Lung (tissue), 12 donors: ENCODE results near the gene QPCT. TPM values are rescaled to one million over a fixed set of nuclear protein-coding genes. Genes with fewer than 3 reads are reported as not detected.

Source experiments
- ATAC-seq: fragments of 200-7000 bp; cut with Tn5 transposase; one replicate; pipeline ENCODE4 v1.9.1; 2020; ENCODE audit warnings: moderate number of reproducible peaks; ENCODE audit not compliant: insufficient read depth, low FRiP score
- DNase-seq, 3 donors: peaks; one replicate each; pipeline ENCODE4 v3.0.0-alpha.2; 2013 to 2017
- H3K27ac ChIP-seq, 2 donors: one replicate each; pipeline ENCODE4 v1.5.1; 2013; ENCODE audit warnings: mild to moderate bottlenecking in 2 of 2, moderate library complexity in 2 of 2, control low read depth in 1 of 2, inconsistent platforms in 1 of 2, low read depth in 1 of 2, low read length in 1 of 2
- H3K27me3 ChIP-seq, 3 donors: one replicate each; pipeline ENCODE4 v1.5.1; 2013; ENCODE audit warnings: low read length in 2 of 3; ENCODE audit not compliant: control insufficient read depth in 3 of 3, insufficient read depth in 3 of 3
- H3K36me3 ChIP-seq, 4 donors: one replicate each; pipeline ENCODE4 v1.5.1; 2013; ENCODE audit warnings: low read length in 4 of 4, mild to moderate bottlenecking in 1 of 4, moderate library complexity in 1 of 4; ENCODE audit not compliant: control insufficient read depth in 4 of 4, insufficient read depth in 4 of 4
- H3K4me1 ChIP-seq, 5 donors: one replicate each; pipeline ENCODE4 v1.5.1; 2013; ENCODE audit warnings: low read length in 5 of 5, mild to moderate bottlenecking in 2 of 5, moderate library complexity in 1 of 5; ENCODE audit not compliant: control insufficient read depth in 5 of 5, insufficient read depth in 5 of 5
- H3K4me3 ChIP-seq: one replicate; pipeline ENCODE4 v1.5.1; 2013; ENCODE audit warnings: mild to moderate bottlenecking, control low read depth, moderate library complexity
- H3K9ac ChIP-seq, 2 donors: one replicate each; pipeline ENCODE4 v1.5.1; 2013; ENCODE audit warnings: low read length in 2 of 2, control low read depth in 1 of 2; ENCODE audit not compliant: insufficient read depth in 1 of 2
- H3K9me3 ChIP-seq, 4 donors: one replicate each; pipeline ENCODE4 v1.5.1; 2013; ENCODE audit warnings: low read length in 3 of 4, mild to moderate bottlenecking in 1 of 4, moderate library complexity in 1 of 4; ENCODE audit not compliant: control insufficient read depth in 4 of 4, insufficient read depth in 3 of 4
- WGBS, 2 donors: extraction: QIAGEN DNeasy Blood & Tissue Kit; methylation state at CpG; one replicate each; pipeline ENCODE4 v1.1.7; 2013; 5-methylcytosine and 5-hydroxymethylcytosine counted together
- polyA plus RNA-seq, 2 donors: library from polyadenylated mRNA; stranded (reverse); fragments of 200-250 nt; gene quantifications; one replicate each; pipeline ENCODE4 v1.2.1, GENCODE V29; 2013
- total RNA-seq, 2 donors: library from RNA; depleted of rRNA in 1 of 2; stranded (reverse); fragments of >200 nt in 1 of 2; gene quantifications; one replicate each; pipeline ENCODE4 v1.2.1, GENCODE V29; 2014 to 2021
- TF ChIP-seq, protein P1 (sequence below): IDR thresholded peaks from 2 replicates; pipeline ENCODE4 v1.5.1; 2012; ENCODE audit warnings: mild to moderate bottlenecking; ENCODE audit errors: control extremely low read depth, extremely low read depth
- donor health status: control.
- donor health status: control.
- donor health status: Bipolar disorder and iron deficiency.
- donor health status: healthy.
- donor health status: DM: yes; HTN: yes; CAD: no.

Gene QPCT
- total and polyA plus RNA-seq, 4 donors: 3.0 to 34.1 (median 7.4) TPM

DNA sequence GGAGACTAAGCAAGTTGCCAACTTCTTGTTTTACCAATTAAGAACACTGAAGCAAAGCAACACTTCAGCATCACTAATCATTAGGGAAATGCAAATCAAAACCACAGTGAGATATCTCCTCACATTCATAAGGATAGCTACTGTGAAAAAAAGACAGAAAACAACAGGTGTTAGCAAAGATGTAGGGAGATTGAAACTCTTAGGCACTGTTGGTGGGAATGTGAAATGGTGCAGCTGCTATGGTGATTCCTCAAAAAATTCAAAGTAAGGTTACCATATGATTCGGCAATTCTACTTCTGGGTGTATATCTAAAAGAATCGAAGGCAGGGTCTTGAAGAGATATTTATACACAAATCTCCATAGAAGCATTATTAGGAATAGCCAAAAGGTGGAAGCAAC lies 11.2 kb upstream of the QPCT start:
- no peak for DNase-seq

DNA sequence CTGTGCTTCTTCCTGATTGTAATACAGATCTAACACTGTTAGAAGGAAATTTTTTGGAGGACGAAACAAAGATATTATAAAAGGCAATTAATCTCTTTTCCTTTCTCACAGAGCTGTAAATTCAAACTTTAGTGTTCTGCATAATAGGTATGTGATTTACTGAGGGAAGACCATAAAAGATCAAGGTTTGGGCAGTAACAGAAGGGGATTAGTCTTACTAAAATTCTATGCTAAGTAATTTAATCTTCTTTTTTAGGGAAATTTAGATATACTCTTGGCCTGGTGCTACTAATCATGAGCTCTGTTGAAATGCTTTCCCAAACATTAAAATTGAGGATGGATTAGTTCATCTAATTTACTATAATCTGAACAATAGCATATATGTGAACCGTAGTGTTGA lies 8.8 kb upstream of the QPCT start:
- ATAC-seq: no peak
- H3K27ac ChIP-seq: no peak overlapping the region

More for the DNA sequence above, 11.2 kb upstream of the QPCT start:
- peaks cover 0 to 2% (median 0%) of the 10 kb centered on the region in 4 donors for H3K9me3 ChIP-seq
- H3K4me1 ChIP-seq: no peaks in the 10 kb centered on the region
- no peak overlapping the region for H3K4me3 ChIP-seq
- 63 to 70% methylated on average over 2 of the region's 2 CpGs for WGBS, 2 donors
- no peak overlapping the region for H3K9ac ChIP-seq
- no peaks in the 10 kb centered on the region for H3K36me3 ChIP-seq
- TF ChIP-seq, protein P1, sequence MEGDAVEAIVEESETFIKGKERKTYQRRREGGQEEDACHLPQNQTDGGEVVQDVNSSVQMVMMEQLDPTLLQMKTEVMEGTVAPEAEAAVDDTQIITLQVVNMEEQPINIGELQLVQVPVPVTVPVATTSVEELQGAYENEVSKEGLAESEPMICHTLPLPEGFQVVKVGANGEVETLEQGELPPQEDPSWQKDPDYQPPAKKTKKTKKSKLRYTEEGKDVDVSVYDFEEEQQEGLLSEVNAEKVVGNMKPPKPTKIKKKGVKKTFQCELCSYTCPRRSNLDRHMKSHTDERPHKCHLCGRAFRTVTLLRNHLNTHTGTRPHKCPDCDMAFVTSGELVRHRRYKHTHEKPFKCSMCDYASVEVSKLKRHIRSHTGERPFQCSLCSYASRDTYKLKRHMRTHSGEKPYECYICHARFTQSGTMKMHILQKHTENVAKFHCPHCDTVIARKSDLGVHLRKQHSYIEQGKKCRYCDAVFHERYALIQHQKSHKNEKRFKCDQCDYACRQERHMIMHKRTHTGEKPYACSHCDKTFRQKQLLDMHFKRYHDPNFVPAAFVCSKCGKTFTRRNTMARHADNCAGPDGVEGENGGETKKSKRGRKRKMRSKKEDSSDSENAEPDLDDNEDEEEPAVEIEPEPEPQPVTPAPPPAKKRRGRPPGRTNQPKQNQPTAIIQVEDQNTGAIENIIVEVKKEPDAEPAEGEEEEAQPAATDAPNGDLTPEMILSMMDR: no peak
- no peak overlapping the region for H3K27ac ChIP-seq
- peaks cover 0 to 4% (median 0%) of the 10 kb centered on the region in 3 donors for H3K27me3 ChIP-seq
- ATAC-seq: no peak

DNA sequence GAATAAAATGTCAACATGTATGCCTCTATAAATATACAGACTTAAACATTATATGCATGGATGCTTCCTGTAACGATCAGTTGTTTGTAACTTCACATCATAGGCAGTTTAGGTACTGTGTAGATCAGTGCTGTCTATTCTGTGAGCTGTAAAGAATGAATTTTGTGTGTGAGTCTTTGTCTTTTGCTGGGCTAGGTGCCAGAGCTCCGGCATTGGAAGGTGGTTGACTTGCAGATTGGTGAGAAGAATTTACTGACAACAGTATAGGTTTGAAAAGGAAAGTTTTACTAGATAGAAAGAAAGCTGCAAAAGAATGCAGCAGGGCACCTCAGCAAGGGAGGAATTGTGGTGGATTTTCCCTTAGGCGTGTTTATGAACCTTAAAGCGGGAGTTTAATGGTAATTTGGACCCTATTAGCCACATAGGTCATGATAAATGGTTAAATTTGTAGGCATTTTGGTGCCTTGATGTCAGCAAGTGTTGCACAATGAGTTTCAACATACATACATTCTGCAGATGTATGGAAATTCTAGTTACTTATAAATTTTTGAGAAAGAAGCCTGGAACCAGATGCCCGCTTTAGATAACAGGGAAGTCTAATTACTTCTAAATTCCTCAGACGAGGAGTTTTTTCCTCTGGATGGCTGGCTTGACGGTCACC lies 6.7 kb upstream of the QPCT start:
- ATAC-seq (no peak), DNase-seq (no peak)
- H3K4me1 ChIP-seq: peaks cover 0 to 4% (median 0%) of the 10 kb centered on the region in 5 donors
- TF ChIP-seq, protein P1: no peak
- WGBS, 2 donors: 70 to 78% methylated on average over 7 of the region's 7 CpGs
- H3K9me3 ChIP-seq: peaks cover 0 to 2% (median 0%) of the 10 kb centered on the region in 4 donors
- no peaks in the 10 kb centered on the region for H3K36me3 ChIP-seq
- no peak overlapping the region for H3K4me3 ChIP-seq
- H3K27ac ChIP-seq: no peak overlapping the region
- no peak overlapping the region for H3K9ac ChIP-seq
- peaks cover 0 to 4% (median 0%) of the 10 kb centered on the region in 3 donors for H3K27me3 ChIP-seq

More for the DNA sequence above, 8.8 kb upstream of the QPCT start:
- Histone ChIP-seq H3K4me1 (no peaks in the 10 kb centered on the region), H3K9ac (no peak overlapping the region), H3K36me3 (no peaks in the 10 kb centered on the region), H3K4me3 (no peak overlapping the region), H3K9me3 (peaks cover 0 to 2% (median 0%) of the 10 kb centered on the region in 4 donors), H3K27me3 (peaks cover 0 to 4% (median 0%) of the 10 kb centered on the region in 3 donors)
- DNase-seq: no peak
- TF ChIP-seq, protein P1: no peak
- WGBS, 2 donors: 65 to 88% methylated on average over 2 of the region's 2 CpGs
